Suppressor macrophage treated with lipopolysaccharide for 1 hour (primary cell): Measurements from ENCODE around the gene COLEC12.

Source experiments
- DNase-seq, 3 donors: peaks; one replicate each; pipeline ENCODE4 v3.0.0-alpha.2; 2020 to 2022

Gene COLEC12

GRCh38 chr18:435940-436339 is 64.6 kb downstream of the COLEC12 start:
- no peak for DNase-seq

GRCh38 chr18:434410-434809 is 66.1 kb downstream of the COLEC12 start:
- no peak for DNase-seq

GRCh38 chr18:433960-434359 is 66.5 kb downstream of the COLEC12 start:
- peak in 2 of 3 donors; percentile 62 to 71 for DNase-seq

GRCh38 chr18:433298-433697 is 67.2 kb downstream of the COLEC12 start:
- no peak for DNase-seq

GRCh38 chr18:432791-433190 is 67.7 kb downstream of the COLEC12 start:
- peak in 1 of 3 donors; percentile 21 for DNase-seq

- no peak for DNase-seq
Measured at GRCh38 chr18:429030-429429, 71.5 kb downstream of the COLEC12 start.

GRCh38 chr18:427005-427404 is 73.5 kb downstream of the COLEC12 start:
- DNase-seq, result peak in 2 of 3 donors; percentile 25 to 41

GRCh38 chr18:425106-425745 is 75.3 kb downstream of the COLEC12 start:
- DNase-seq, result no peak

- DNase-seq, result no peak
Measured at GRCh38 chr18:424668-425067, 75.8 kb downstream of the COLEC12 start.

GRCh38 chr18:424071-424661 is 76.3 kb downstream of the COLEC12 start:
- DNase-seq, result no peak

- no peak for DNase-seq
Measured at GRCh38 chr18:422966-423365, 77.5 kb downstream of the COLEC12 start.

- no peak for DNase-seq
Measured at GRCh38 chr18:421247-422155, 79.0 kb downstream of the COLEC12 start.

- DNase-seq, result no peak
Measured at GRCh38 chr18:420661-421246, 79.7 kb downstream of the COLEC12 start.

GRCh38 chr18:419541-420175 is 80.8 kb downstream of the COLEC12 start:
- no peak for DNase-seq

GRCh38 chr18:417495-417894 is 83.0 kb downstream of the COLEC12 start:
- peak in 1 of 3 donors; percentile 34 for DNase-seq

- no peak for DNase-seq
Measured at GRCh38 chr18:416930-417329, 83.6 kb downstream of the COLEC12 start.

- DNase-seq, result peak in 2 of 3 donors; percentile 42 to 56
Measured at GRCh38 chr18:415617-416612, 84.6 kb downstream of the COLEC12 start.

- no peak for DNase-seq
Measured at GRCh38 chr18:415047-415446, 85.5 kb downstream of the COLEC12 start.

- no peak for DNase-seq
Measured at GRCh38 chr18:413233-413632, 87.3 kb downstream of the COLEC12 start.

GRCh38 chr18:410047-410455 is 90.5 kb downstream of the COLEC12 start:
- no peak for DNase-seq

GRCh38 chr18:408367-408766 is 92.1 kb downstream of the COLEC12 start:
- DNase-seq, result no peak
